Vagina (tissue), 2 donors: ENCODE data around the gene MDP1. TPM values are rescaled to one million over a fixed set of nuclear protein-coding genes. Genes with fewer than 3 reads are reported as not detected.

Source experiments
- DNase-seq, 2 donors: peaks; one replicate each; pipeline ENCODE4 v3.0.0-alpha.2; 2017; ENCODE audit errors: extremely low spot score in 2 of 2
- H3K27ac ChIP-seq: fragments of 200-600 bp; sonication (generic); one replicate; pipeline ENCODE4 v1.5.1; 2019
- H3K27me3 ChIP-seq: fragments of 200-600 bp; sonication (generic); one replicate; pipeline ENCODE4 v1.5.1; 2019
- H3K36me3 ChIP-seq, 2 donors: fragments of 200-600 bp; sonication (generic); one replicate each; pipeline ENCODE4 v1.5.1; 2017 to 2019
- H3K4me1 ChIP-seq: fragments of 200-600 bp; sonication (generic); one replicate; pipeline ENCODE4 v1.5.1; 2019
- H3K4me3 ChIP-seq, 2 donors: fragments of 200-600 bp; sonication (generic); 1 replicate in 1 of 2; 2 replicates in 1 of 2; pipeline ENCODE4 v1.5.1; 2016 to 2019
- H3K9me3 ChIP-seq: fragments of 200-600 bp; sonication (generic); one replicate; pipeline ENCODE4 v1.5.1; 2019
- CTCF ChIP-seq, 3 experiments: fragments of 450-650 bp in 2 of 3; fragments of 200-600 bp in 1 of 3; sonication (generic) in 1 of 3; IDR thresholded peaks; one replicate each; pipeline ENCODE4 v1.5.1; 2017 to 2019; ENCODE audit warnings: antibody characterized with exemption in 3 of 3, mild to moderate bottlenecking in 2 of 3, moderate library complexity in 2 of 3
- POLR2A ChIP-seq, 2 donors: fragments of 450-650 bp; IDR thresholded peaks; one replicate each; pipeline ENCODE4 v1.6.1; 2017; ENCODE audit warnings: antibody characterized with exemption in 2 of 2, mild to moderate bottlenecking in 2 of 2, moderate library complexity in 2 of 2
- POLR2AphosphoS5 ChIP-seq, 2 donors: sonication (generic); formaldehyde crosslinking; IDR thresholded peaks; one replicate each; pipeline ENCODE4 v1.9.0; 2017; ENCODE audit warnings: antibody characterized with exemption in 2 of 2, mild to moderate bottlenecking in 2 of 2, low read depth in 1 of 2; ENCODE audit not compliant: insufficient read depth in 1 of 2
- intact Hi-C: fragments of 100-400 bp; cut with DNase I; formaldehyde crosslinking; loops from one replicate; pipeline ENCODE4 v1.15.1; 2023
- total RNA-seq: library from RNA; depleted of rRNA; stranded (reverse); fragments of >200 nt; gene quantifications from one replicate; pipeline ENCODE4 v1.2.3, GENCODE V29; 2016

Gene MDP1
- total RNA-seq, 1 donor from 2014 or later = 32.7 TPM

- DNase-seq = no peak
- intact Hi-C loops = no loop called here
- Histone ChIP-seq H3K27me3 (no peaks in the 10 kb centered on the region), H3K4me3 (peak overlapping the region; percentile 65 to 72), H3K4me1 (peaks cover 39% of the 10 kb centered on the region), H3K36me3 (peaks cover 0 to 18% of the 10 kb centered on the region in 2 donors), H3K27ac (peak overlapping the region; percentile 95), H3K9me3 (no peaks in the 10 kb centered on the region)
- no peak for TF ChIP-seq CTCF (IDR thresholded peaks at IDR 0.05)
- TF ChIP-seq POLR2A (IDR thresholded peaks at IDR 0.05) = no peak
- TF ChIP-seq POLR2AphosphoS5 (IDR thresholded peaks at IDR 0.05; ENCODE audit: insufficient read depth in 1 of 2, low read depth in 1 of 2) = no peak
These were observed 19.5 kb downstream of the MDP1 start for GRCh38 chr14:24196071-24197055.

- peak in 1 of 2 donors; percentile 93 for DNase-seq
- no peaks in the 10 kb centered on the region for H3K9me3 ChIP-seq
- no peak for TF ChIP-seq CTCF (IDR thresholded peaks at IDR 0.05)
- TF ChIP-seq POLR2AphosphoS5 (IDR thresholded peaks at IDR 0.05; ENCODE audit: insufficient read depth in 1 of 2, low read depth in 1 of 2) = peak; percentile 81 to 94
- peak in 1 of 2 donors; percentile 52 for TF ChIP-seq POLR2A (IDR thresholded peaks at IDR 0.05)
- H3K27ac ChIP-seq = peak within 1 kb of the TSS; percentile 95
- intact Hi-C loops = no loop called here
- H3K27me3 ChIP-seq = no peaks in the 10 kb centered on the region
- peak within 1 kb of the TSS; percentile 65 to 72 for H3K4me3 ChIP-seq
- peaks cover 0 to 13% of the 10 kb centered on the region in 2 donors for H3K36me3 ChIP-seq
- H3K4me1 ChIP-seq = peaks cover 39% of the 10 kb centered on the region
These were observed 20.4 kb downstream of the MDP1 start, which contains the start of gene TM9SF1 for GRCh38 chr14:24195186-24196070. Gene TM9SF1 (minus strand): TSS chr14:24195441. CDS start chr14:24195019, 422 bp downstream.

- intact Hi-C loops = no loop called here
- no peaks in the 10 kb centered on the region for H3K9me3 ChIP-seq
- peak overlapping the region; percentile 65 to 72 for H3K4me3 ChIP-seq
- H3K4me1 ChIP-seq = peaks cover 39% of the 10 kb centered on the region
- peaks cover 0 to 15% of the 10 kb centered on the region in 2 donors for H3K36me3 ChIP-seq
- DNase-seq = no peak
- peak overlapping the region; percentile 95 for H3K27ac ChIP-seq
- TF ChIP-seq POLR2AphosphoS5 (IDR thresholded peaks at IDR 0.05; ENCODE audit: insufficient read depth in 1 of 2, low read depth in 1 of 2) (no peak), CTCF (IDR thresholded peaks at IDR 0.05) (no peak), POLR2A (IDR thresholded peaks at IDR 0.05) (no peak)
- H3K27me3 ChIP-seq = no peaks in the 10 kb centered on the region
These were observed 21.0 kb downstream of the MDP1 start for GRCh38 chr14:24194873-24195185.

- H3K4me3 ChIP-seq = peak overlapping the region; percentile 65 to 72
- no peaks in the 10 kb centered on the region for H3K27me3 ChIP-seq
- intact Hi-C loops = no loop called here
- DNase-seq = no peak
- peak overlapping the region; percentile 95 for H3K27ac ChIP-seq
- no peaks in the 10 kb centered on the region for H3K9me3 ChIP-seq
- TF ChIP-seq POLR2AphosphoS5 (IDR thresholded peaks at IDR 0.05; ENCODE audit: insufficient read depth in 1 of 2, low read depth in 1 of 2) = no peak
- H3K4me1 ChIP-seq = peaks cover 39% of the 10 kb centered on the region
- peaks cover 0 to 17% of the 10 kb centered on the region in 2 donors for H3K36me3 ChIP-seq
These were observed 21.5 kb downstream of the MDP1 start for GRCh38 chr14:24194186-24194872.

GRCh38 chr14:24192933-24193332 lies 22.9 kb downstream of the MDP1 start:
- H3K27me3 ChIP-seq = no peaks in the 10 kb centered on the region
- DNase-seq = no peak
- H3K9me3 ChIP-seq = no peaks in the 10 kb centered on the region
- TF ChIP-seq CTCF (IDR thresholded peaks at IDR 0.05) (no peak), POLR2AphosphoS5 (IDR thresholded peaks at IDR 0.05; ENCODE audit: insufficient read depth in 1 of 2, low read depth in 1 of 2) (no peak), POLR2A (IDR thresholded peaks at IDR 0.05) (no peak)
- H3K36me3 ChIP-seq = peaks cover 0 to 17% of the 10 kb centered on the region in 2 donors
- H3K27ac ChIP-seq = no peak overlapping the region
- no peak overlapping the region for H3K4me3 ChIP-seq
- H3K4me1 ChIP-seq = peaks cover 33% of the 10 kb centered on the region
- intact Hi-C loops = no loop called here
